MM.1S (cell line): ENCODE measurements around the gene FOXL2.

Experiments
- DNase-seq: peaks from one replicate; pipeline ENCODE4 v3.0.0-alpha.2; 2015
- H2AFZ ChIP-seq: fragments of 300-600 bp; sonication (generic); 2 replicates; pipeline ENCODE4 v1.6.0; 2016; ENCODE audit warnings: antibody characterized with exemption, low read length
- H3F3A ChIP-seq: fragments of 300-600 bp; sonication (generic); 2 replicates; pipeline ENCODE4 v1.6.1; 2016; ENCODE audit warnings: mild to moderate bottlenecking, antibody characterized with exemption, low read length, moderate library complexity, mixed read lengths; ENCODE audit not compliant: insufficient read depth
- H3K27ac ChIP-seq: fragments of 300-600 bp; sonication (generic); 2 replicates; pipeline ENCODE4 v1.5.1; 2016; ENCODE audit warnings: mild to moderate bottlenecking, low read length
- H3K27me3 ChIP-seq: fragments of 300-600 bp; sonication (generic); replicated peaks from 2 replicates; pipeline ENCODE4 v1.6.0; 2016; ENCODE audit warnings: low read length; ENCODE audit not compliant: insufficient read depth
- H3K36me3 ChIP-seq: fragments of 300-600 bp; sonication (generic); replicated peaks from 2 replicates; pipeline ENCODE4 v1.6.1; 2016; ENCODE audit warnings: mild to moderate bottlenecking, low read length, mixed read lengths; ENCODE audit not compliant: insufficient read depth
- H3K4me1 ChIP-seq: fragments of 300-600 bp; sonication (generic); 2 replicates; pipeline ENCODE4 v1.6.1; 2016; ENCODE audit warnings: low read length, mixed read lengths
- H3K4me2 ChIP-seq: fragments of 300-600 bp; sonication (generic); 2 replicates; pipeline ENCODE4 v1.6.0; 2016; ENCODE audit warnings: low read depth, low read length
- H3K4me3 ChIP-seq: fragments of 300-600 bp; sonication (generic); 2 replicates; pipeline ENCODE4 v1.5.1; 2016; ENCODE audit warnings: low read length, mixed read lengths
- H3K79me2 ChIP-seq: fragments of 300-600 bp; sonication (generic); 2 replicates; pipeline ENCODE4 v1.6.1; 2016; ENCODE audit warnings: mixed run types, low read length, mixed read lengths
- H3K9ac ChIP-seq: fragments of 300-600 bp; sonication (generic); 2 replicates; pipeline ENCODE4 v1.6.1; 2016; ENCODE audit warnings: low read length, mixed read lengths
- H3K9me2 ChIP-seq: fragments of 300-600 bp; sonication (generic); replicated peaks from 2 replicates; pipeline ENCODE4 v1.6.1; 2016; ENCODE audit warnings: mild to moderate bottlenecking, low read length, mixed read lengths; ENCODE audit not compliant: insufficient read depth
- H3K9me3 ChIP-seq: fragments of 300-600 bp; sonication (generic); replicated peaks from 2 replicates; pipeline ENCODE4 v1.6.1; 2016; ENCODE audit warnings: mild to moderate bottlenecking, low read length, mixed read lengths; ENCODE audit not compliant: insufficient read depth
- H4K20me1 ChIP-seq: fragments of 300-600 bp; sonication (generic); 2 replicates; pipeline ENCODE4 v1.6.1; 2016; ENCODE audit warnings: mild to moderate bottlenecking, low read length, moderate library complexity, mixed read lengths; ENCODE audit not compliant: insufficient read depth
- EZH2 ChIP-seq: fragments of 300-600 bp; sonication (generic); optimal IDR thresholded peaks from 2 replicates; pipeline ENCODE3; 2017; ENCODE audit warnings: low read depth, mild to moderate bottlenecking, antibody characterized with exemption, low read length, mixed read lengths
- EZH2phosphoT487 ChIP-seq: fragments of 300-600 bp; sonication (generic); IDR thresholded peaks from 2 replicates; pipeline ENCODE4 v1.6.1; 2018; ENCODE audit warnings: antibody characterized with exemption, low read length
- TF ChIP-seq, protein P1 (sequence below): fragments of 300-600 bp; sonication (generic); IDR thresholded peaks from 2 replicates; pipeline ENCODE4 v1.5.1; 2016; ENCODE audit warnings: antibody characterized with exemption, low read length, mixed read lengths

The FOXL2 gene

DNA sequence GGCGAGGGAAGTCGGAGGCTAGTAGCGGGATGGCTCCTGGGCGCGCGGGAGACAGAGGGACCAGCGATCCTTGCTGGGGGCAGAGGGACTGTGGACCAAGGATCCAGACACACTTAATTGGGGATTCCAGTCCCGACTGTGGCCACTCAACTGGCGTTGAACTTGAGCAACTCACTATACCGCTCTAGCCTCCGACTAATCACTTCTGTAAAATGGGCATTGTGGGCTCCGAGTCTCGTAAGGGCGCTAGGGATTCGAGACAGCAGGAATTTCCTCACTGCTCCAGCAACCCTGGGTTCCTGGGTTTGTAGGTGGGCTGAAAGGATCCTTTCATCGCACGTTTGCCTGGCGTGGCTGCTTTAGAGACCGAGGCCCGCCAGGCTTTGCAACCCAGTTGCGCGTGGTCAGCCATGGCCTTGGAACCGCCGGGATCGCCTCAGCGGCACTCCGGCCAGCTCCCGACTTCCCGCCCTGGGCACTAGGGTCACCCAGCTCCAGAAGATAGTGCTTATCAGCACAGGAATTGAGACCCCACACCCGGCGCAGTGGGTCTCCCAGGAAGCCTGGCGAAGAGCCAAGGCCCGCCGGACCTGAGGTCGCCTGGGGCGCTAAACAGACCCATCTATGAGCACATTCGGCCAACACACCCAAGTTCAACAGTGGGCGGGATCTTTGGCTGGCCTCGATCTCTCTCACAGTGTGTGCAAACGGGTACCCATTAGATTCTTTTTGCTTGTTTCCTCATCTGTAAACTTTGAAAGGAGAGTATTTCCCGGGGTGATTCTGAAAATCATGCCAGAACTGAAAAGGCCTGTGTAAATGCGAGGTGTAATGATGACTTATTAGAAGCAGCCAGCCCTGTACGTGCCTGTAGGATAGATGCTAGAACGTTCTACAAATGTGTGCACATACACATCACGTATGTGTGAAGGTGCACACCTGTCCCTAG, 9.9 kb downstream of the FOXL2 start:
- Histone ChIP-seq H3K27ac (no peak overlapping the region), H3K9me2 (no peaks in the 10 kb centered on the region), H3K9me3 (no peaks in the 10 kb centered on the region), H3K9ac (no peak overlapping the region), H3K4me2 (peak overlapping the region; percentile 93), H4K20me1 (no peaks in the 10 kb centered on the region), H3K27me3 (peaks cover 33% of the 10 kb centered on the region), H3K4me1 (no peaks in the 10 kb centered on the region), H3K36me3 (no peaks in the 10 kb centered on the region), H3K79me2 (no peaks in the 10 kb centered on the region), H2AFZ (peak overlapping the region; percentile 84), H3F3A (no peaks in the 10 kb centered on the region), H3K4me3 (peak overlapping the region; percentile 69; the same call in 1 of the 2 replicates)
- DNase-seq, result no peak
- TF ChIP-seq EZH2, result no peak

DNA sequence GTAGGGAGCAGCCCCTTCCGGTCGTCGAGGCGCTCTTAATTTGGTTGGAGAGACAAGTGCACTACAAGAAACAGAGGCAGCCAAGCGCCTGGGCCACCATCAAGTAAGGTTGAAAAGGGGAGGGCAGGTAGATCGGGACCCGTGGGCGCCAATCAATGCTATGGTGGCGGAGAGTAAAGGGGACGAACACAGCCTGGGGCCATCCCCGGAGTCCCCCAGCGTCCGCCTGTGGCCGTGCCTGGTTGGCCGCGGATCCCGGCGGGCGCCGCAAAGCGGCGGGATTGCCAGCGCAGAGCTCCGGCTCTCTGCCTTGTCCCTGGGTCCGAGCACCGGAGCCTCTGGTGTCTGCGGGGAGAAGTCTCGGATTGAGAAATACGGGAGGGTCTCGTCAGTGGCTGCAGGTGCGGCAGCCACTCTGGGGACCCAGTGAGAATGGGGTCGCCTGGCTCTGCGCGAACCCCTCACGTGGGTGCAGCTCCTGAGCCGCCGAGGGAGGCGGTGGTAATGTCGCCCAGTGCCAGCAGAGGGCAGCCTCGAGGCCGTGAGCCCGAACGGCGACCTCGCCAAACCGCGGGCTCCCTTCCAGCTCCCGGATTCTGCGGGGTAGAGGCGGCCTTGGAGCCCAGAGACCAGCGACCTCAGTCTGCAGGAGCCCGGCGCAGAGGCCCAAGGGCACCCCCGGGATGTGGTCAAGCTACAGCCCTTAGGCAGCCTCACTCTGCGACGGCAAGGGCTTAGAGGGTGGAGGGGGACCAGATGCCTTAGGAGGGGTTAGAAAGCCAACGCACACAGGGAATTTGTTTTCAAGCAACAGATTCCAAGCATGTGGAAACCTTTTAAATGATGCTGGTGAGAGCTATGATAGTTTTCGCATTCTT, 10.8 kb downstream of the FOXL2 start:
- Histone ChIP-seq H3K79me2 (no peaks in the 10 kb centered on the region), H3F3A (no peaks in the 10 kb centered on the region), H3K4me2 (peak overlapping the region; percentile 93), H2AFZ (peak overlapping the region; percentile 84), H3K36me3 (no peaks in the 10 kb centered on the region), H3K4me1 (no peaks in the 10 kb centered on the region), H3K27ac (no peak overlapping the region), H3K4me3 (peak overlapping the region; percentile 69), H3K9ac (peak overlapping the region; percentile 35; the same call in 1 of the 2 replicates), H3K9me2 (no peaks in the 10 kb centered on the region), H3K9me3 (no peaks in the 10 kb centered on the region), H4K20me1 (no peaks in the 10 kb centered on the region), H3K27me3 (peaks cover 33% of the 10 kb centered on the region)
- TF ChIP-seq EZH2 (no peak), EZH2phosphoT487 (no peak)
- TF ChIP-seq, protein P1, sequence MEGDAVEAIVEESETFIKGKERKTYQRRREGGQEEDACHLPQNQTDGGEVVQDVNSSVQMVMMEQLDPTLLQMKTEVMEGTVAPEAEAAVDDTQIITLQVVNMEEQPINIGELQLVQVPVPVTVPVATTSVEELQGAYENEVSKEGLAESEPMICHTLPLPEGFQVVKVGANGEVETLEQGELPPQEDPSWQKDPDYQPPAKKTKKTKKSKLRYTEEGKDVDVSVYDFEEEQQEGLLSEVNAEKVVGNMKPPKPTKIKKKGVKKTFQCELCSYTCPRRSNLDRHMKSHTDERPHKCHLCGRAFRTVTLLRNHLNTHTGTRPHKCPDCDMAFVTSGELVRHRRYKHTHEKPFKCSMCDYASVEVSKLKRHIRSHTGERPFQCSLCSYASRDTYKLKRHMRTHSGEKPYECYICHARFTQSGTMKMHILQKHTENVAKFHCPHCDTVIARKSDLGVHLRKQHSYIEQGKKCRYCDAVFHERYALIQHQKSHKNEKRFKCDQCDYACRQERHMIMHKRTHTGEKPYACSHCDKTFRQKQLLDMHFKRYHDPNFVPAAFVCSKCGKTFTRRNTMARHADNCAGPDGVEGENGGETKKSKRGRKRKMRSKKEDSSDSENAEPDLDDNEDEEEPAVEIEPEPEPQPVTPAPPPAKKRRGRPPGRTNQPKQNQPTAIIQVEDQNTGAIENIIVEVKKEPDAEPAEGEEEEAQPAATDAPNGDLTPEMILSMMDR, result peak; percentile 83
- DNase-seq, result peak; percentile 57

DNA sequence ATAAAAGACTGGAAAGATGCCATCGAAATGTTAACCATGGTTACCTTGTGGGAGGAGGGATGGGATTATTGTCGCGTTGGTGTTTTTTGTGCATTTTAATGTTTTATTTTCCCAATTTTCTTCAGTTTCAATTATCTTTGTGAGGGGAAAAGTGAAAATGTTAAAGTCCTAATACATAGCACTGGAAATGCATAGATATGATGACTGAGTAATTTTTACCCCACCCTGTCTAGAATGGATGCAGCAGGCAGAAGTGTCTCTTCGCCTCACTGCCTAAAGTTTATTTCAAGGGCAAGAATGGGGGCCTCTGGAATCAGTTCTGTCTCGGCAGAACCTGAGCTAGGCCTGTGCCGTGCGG, 11.5 kb downstream of the FOXL2 start:
- Histone ChIP-seq H3K27me3 (peaks cover 33% of the 10 kb centered on the region), H3K4me3 (peak overlapping the region; percentile 69), H3K36me3 (no peaks in the 10 kb centered on the region), H4K20me1 (no peaks in the 10 kb centered on the region), H3K27ac (no peak overlapping the region), H3F3A (no peaks in the 10 kb centered on the region), H3K4me1 (no peaks in the 10 kb centered on the region), H3K9ac (peak overlapping the region; percentile 35; the same call in 1 of the 2 replicates), H3K9me2 (no peaks in the 10 kb centered on the region), H2AFZ (peak overlapping the region; percentile 84), H3K4me2 (peak overlapping the region; percentile 93), H3K9me3 (no peaks in the 10 kb centered on the region), H3K79me2 (no peaks in the 10 kb centered on the region)
- TF ChIP-seq, protein P1, result no peak
- no peak for TF ChIP-seq EZH2
- no peak for DNase-seq
